ENCODE results near the gene NCKIPSD.
A peak's percentile ranks its signal among the peaks of the same experiment; 100 is the strongest.

Gene NCKIPSD

DNA sequence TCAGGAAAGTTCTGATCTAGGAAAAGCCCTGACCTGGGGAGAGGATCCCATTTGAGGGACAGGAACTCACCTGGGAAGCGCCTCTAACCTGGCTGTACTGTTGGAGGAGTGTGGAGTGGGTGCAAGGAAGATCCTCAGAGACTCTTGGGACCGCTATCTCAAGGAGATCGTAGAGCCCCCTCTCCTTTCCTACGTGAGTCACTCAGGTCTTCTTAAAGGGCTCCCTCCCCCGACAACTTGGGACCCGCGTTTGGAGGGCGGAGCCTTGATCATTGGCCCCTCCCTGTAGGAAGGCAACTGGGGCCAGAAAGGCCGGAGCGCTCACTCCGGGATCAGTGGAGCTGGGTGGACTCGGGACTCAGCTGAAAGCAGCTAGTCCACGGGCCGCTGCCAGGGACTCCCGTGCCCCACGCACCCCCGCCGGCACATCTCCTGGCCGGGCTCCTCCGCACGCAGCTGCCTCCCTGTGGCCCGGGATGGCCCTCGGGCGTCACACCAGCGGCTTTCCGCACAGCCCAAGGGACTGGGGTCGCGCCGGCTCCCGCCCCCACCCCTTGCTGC lies 51.0 kb downstream of the NCKIPSD start:
- Histone ChIP-seq H3K9me2 (replicated peaks; ENCODE audit: insufficient read depth, low read length) (no peaks in the 10 kb centered on the region), H3F3A (ENCODE audit: insufficient read depth, low read length) (no peaks in the 10 kb centered on the region), H3K27me3 (replicated peaks; ENCODE audit: insufficient read depth, low read length) (no peaks in the 10 kb centered on the region), H3K27ac (ENCODE audit: low read length) (no peak overlapping the region), H3K79me2 (ENCODE audit: low read length) (no peaks in the 10 kb centered on the region), H3K9ac (ENCODE audit: low read length) (peak overlapping the region; percentile 47; the same call in 1 of the 2 replicates), H3K4me1 (ENCODE audit: low read length) (peaks cover 12% of the 10 kb centered on the region; the same call in 1 of the 2 replicates), H4K20me1 (ENCODE audit: insufficient read depth, low read length) (no peaks in the 10 kb centered on the region), H2AFZ (ENCODE audit: low read length) (peak overlapping the region; percentile 86), H3K36me3 (replicated peaks; ENCODE audit: insufficient read depth, low read length) (no peaks in the 10 kb centered on the region), H3K9me3 (replicated peaks; ENCODE audit: insufficient read depth, low read length) (no peaks in the 10 kb centered on the region), H3K4me3 (ENCODE audit: low read length) (peak overlapping the region; percentile 88), H3K4me2 (ENCODE audit: low read depth, low read length) (peak overlapping the region; percentile 99)
- DNase-seq = peak; percentile 53
- TF ChIP-seq, protein P1, sequence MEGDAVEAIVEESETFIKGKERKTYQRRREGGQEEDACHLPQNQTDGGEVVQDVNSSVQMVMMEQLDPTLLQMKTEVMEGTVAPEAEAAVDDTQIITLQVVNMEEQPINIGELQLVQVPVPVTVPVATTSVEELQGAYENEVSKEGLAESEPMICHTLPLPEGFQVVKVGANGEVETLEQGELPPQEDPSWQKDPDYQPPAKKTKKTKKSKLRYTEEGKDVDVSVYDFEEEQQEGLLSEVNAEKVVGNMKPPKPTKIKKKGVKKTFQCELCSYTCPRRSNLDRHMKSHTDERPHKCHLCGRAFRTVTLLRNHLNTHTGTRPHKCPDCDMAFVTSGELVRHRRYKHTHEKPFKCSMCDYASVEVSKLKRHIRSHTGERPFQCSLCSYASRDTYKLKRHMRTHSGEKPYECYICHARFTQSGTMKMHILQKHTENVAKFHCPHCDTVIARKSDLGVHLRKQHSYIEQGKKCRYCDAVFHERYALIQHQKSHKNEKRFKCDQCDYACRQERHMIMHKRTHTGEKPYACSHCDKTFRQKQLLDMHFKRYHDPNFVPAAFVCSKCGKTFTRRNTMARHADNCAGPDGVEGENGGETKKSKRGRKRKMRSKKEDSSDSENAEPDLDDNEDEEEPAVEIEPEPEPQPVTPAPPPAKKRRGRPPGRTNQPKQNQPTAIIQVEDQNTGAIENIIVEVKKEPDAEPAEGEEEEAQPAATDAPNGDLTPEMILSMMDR (IDR thresholded peaks at IDR 0.05; ENCODE audit: low read length) = no peak
- TF ChIP-seq EZH2 (optimal IDR thresholded peaks at IDR 0.05; ENCODE audit: low read depth, low read length) = no peak
- no peak for TF ChIP-seq EZH2phosphoT487 (IDR thresholded peaks at IDR 0.05; ENCODE audit: low read length)

DNA sequence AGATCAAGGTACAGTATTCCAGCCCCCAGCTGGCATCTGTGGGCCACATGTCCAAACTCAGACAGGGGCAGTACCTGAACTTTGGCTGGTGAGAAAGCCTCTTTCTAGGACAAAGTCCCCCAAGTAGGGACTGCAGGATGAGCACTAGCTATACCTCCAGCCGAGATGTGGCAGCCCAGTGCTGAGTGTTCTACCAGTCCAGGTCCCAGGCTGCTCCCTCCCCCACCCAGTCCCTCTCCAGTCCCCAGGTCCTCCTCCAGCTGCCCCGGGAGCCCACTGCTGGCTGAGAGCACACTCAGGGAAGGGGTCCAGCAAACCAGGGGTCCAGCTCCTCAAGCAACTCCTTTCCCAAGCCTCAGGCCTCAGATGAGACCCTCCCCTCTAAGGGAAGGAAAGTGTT lies 52.0 kb downstream of the NCKIPSD start:
- H3K9ac ChIP-seq (ENCODE audit: low read length) = no peak overlapping the region
- H3K79me2 ChIP-seq (ENCODE audit: low read length) = no peaks in the 10 kb centered on the region
- H3K27ac ChIP-seq (ENCODE audit: low read length) = no peak overlapping the region
- no peaks in the 10 kb centered on the region for H3F3A ChIP-seq (ENCODE audit: insufficient read depth, low read length)
- no peaks in the 10 kb centered on the region for H3K27me3 ChIP-seq (replicated peaks; ENCODE audit: insufficient read depth, low read length)
- H4K20me1 ChIP-seq (ENCODE audit: insufficient read depth, low read length) = no peaks in the 10 kb centered on the region
- H3K9me3 ChIP-seq (replicated peaks; ENCODE audit: insufficient read depth, low read length) = no peaks in the 10 kb centered on the region
- DNase-seq = no peak
- H3K9me2 ChIP-seq (replicated peaks; ENCODE audit: insufficient read depth, low read length) = no peaks in the 10 kb centered on the region
- H3K36me3 ChIP-seq (replicated peaks; ENCODE audit: insufficient read depth, low read length) = no peaks in the 10 kb centered on the region
- TF ChIP-seq EZH2phosphoT487 (IDR thresholded peaks at IDR 0.05; ENCODE audit: low read length) (no peak), EZH2 (optimal IDR thresholded peaks at IDR 0.05; ENCODE audit: low read depth, low read length) (no peak)
- TF ChIP-seq, protein P1 (IDR thresholded peaks at IDR 0.05; ENCODE audit: low read length) = no peak
- H3K4me1 ChIP-seq (ENCODE audit: low read length) = peaks cover 12% of the 10 kb centered on the region; the same call in 1 of the 2 replicates
- H2AFZ ChIP-seq (ENCODE audit: low read length) = no peak overlapping the region
- no peak overlapping the region for H3K4me3 ChIP-seq (ENCODE audit: low read length)
- H3K4me2 ChIP-seq (ENCODE audit: low read depth, low read length) = peak overlapping the region; percentile 99; the same call in 1 of the 2 replicates

DNA sequence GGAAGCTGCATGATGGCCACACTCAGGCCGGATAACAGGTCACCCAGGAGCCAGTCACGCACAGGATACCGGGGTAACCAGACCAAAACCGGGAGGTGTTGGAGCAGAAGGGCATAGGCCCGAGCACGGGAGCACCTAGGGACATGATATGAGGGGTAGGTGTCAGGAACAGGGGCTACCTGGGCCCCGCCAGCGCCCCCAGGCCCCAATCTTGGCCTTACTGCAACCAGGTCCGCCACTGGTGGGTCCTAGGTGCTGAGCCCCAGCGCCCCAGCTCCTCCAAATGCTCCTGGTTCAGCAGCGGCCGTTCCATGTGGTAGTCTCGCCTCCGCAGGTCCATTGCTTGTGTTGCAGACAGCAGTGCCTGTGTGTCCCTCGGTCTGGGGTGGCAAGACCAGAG lies 52.5 kb downstream of the NCKIPSD start:
- TF ChIP-seq EZH2 (optimal IDR thresholded peaks at IDR 0.05; ENCODE audit: low read depth, low read length) (no peak), EZH2phosphoT487 (IDR thresholded peaks at IDR 0.05; ENCODE audit: low read length) (no peak)
- TF ChIP-seq, protein P1 (IDR thresholded peaks at IDR 0.05; ENCODE audit: low read length) = no peak
- H3K27me3 ChIP-seq (replicated peaks; ENCODE audit: insufficient read depth, low read length) = no peaks in the 10 kb centered on the region
- no peaks in the 10 kb centered on the region for H3K79me2 ChIP-seq (ENCODE audit: low read length)
- H3K9me2 ChIP-seq (replicated peaks; ENCODE audit: insufficient read depth, low read length) = no peaks in the 10 kb centered on the region
- H3K9ac ChIP-seq (ENCODE audit: low read length) = no peak overlapping the region
- H3K9me3 ChIP-seq (replicated peaks; ENCODE audit: insufficient read depth, low read length) = no peaks in the 10 kb centered on the region
- H3K27ac ChIP-seq (ENCODE audit: low read length) = no peak overlapping the region
- no peak overlapping the region for H3K4me2 ChIP-seq (ENCODE audit: low read depth, low read length)
- no peak overlapping the region for H2AFZ ChIP-seq (ENCODE audit: low read length)
- no peak overlapping the region for H3K4me3 ChIP-seq (ENCODE audit: low read length)
- no peak for DNase-seq
- H4K20me1 ChIP-seq (ENCODE audit: insufficient read depth, low read length) = no peaks in the 10 kb centered on the region
- H3F3A ChIP-seq (ENCODE audit: insufficient read depth, low read length) = no peaks in the 10 kb centered on the region
- H3K4me1 ChIP-seq (ENCODE audit: low read length) = peaks cover 12% of the 10 kb centered on the region; the same call in 1 of the 2 replicates
- H3K36me3 ChIP-seq (replicated peaks; ENCODE audit: insufficient read depth, low read length) = no peaks in the 10 kb centered on the region
